ENCODE measurements around the gene DNAH3.
"Not testable (repeated sequence)": the region's sequence is repeated elsewhere in the genome, so short reads cannot be mapped to it uniquely, and the experiment has no call there.

Gene DNAH3

GRCh38 chr16:21063314-21063713 is 87.3 kb downstream of the DNAH3 start:
- not testable (repeated sequence) for DNase-seq

- DNase-seq, result no peak
These were observed 90.6 kb downstream of the DNAH3 start for GRCh38 chr16:21060027-21060510.

GRCh38 chr16:21057875-21058274 is 92.8 kb downstream of the DNAH3 start:
- no peak for DNase-seq

- DNase-seq, result no peak
These were observed 94.2 kb downstream of the DNAH3 start for GRCh38 chr16:21056396-21056795.

GRCh38 chr16:21055738-21056137 is 94.9 kb downstream of the DNAH3 start:
- not testable (repeated sequence) for DNase-seq

GRCh38 chr16:21053590-21053989 is 97.1 kb downstream of the DNAH3 start:
- no peak for DNase-seq

GRCh38 chr16:21048091-21048912 is 102.3 kb downstream of the DNAH3 start:
- DNase-seq, result not testable (repeated sequence)

GRCh38 chr16:21038197-21038596 is 112.4 kb downstream of the DNAH3 start:
- DNase-seq, result no peak

GRCh38 chr16:21037736-21038135 is 112.9 kb downstream of the DNAH3 start:
- no peak for DNase-seq

- no peak for DNase-seq
These were observed 113.5 kb downstream of the DNAH3 start for GRCh38 chr16:21037168-21037567.

- DNase-seq, result no peak
These were observed 114.2 kb downstream of the DNAH3 start for GRCh38 chr16:21036471-21036870.

GRCh38 chr16:21033704-21034103 is 116.9 kb downstream of the DNAH3 start:
- DNase-seq, result no peak

- DNase-seq, result no peak
These were observed 117.4 kb downstream of the DNAH3 start for GRCh38 chr16:21033264-21033663.

- DNase-seq, result no peak
These were observed 121.9 kb downstream of the DNAH3 start for GRCh38 chr16:21028728-21029127.

- no peak for DNase-seq
These were observed 123.8 kb downstream of the DNAH3 start for GRCh38 chr16:21026846-21027245.

GRCh38 chr16:21023509-21024202 is 127.0 kb downstream of the DNAH3 start:
- DNase-seq, result no peak

- no peak for DNase-seq
These were observed 129.3 kb downstream of the DNAH3 start for GRCh38 chr16:21021316-21021715.

GRCh38 chr16:21009815-21010214 is 140.8 kb downstream of the DNAH3 start:
- no peak for DNase-seq

- no peak for DNase-seq
These were observed 145.6 kb downstream of the DNAH3 start for GRCh38 chr16:21005008-21005407.

- DNase-seq, result no peak
These were observed 149.4 kb downstream of the DNAH3 start for GRCh38 chr16:21001262-21001661.

GRCh38 chr16:20997147-20997546 is 153.5 kb downstream of the DNAH3 start:
- DNase-seq, result no peak

GRCh38 chr16:20995711-20996110 is 154.9 kb downstream of the DNAH3 start:
- no peak for DNase-seq

- not testable (repeated sequence) for DNase-seq
These were observed 161.1 kb downstream of the DNAH3 start for GRCh38 chr16:20989496-20990070.

GRCh38 chr16:20987049-20987448 is 163.6 kb downstream of the DNAH3 start:
- no peak for DNase-seq
